T-helper 1 cell treated with Interleukin-12 subunit alpha and Interleukin-12 subunit beta and Interleukin-4 antibody, amounts not matched to agents 30 μg/mL and 1 μg/mL, for 36 hours (primary cell): Measurements from ENCODE around the gene GAREM1.

Source experiments
- H3K27ac Mint-ChIP-seq: one replicate; pipeline ENCODE4 v1.8.0; 2021; ENCODE audit warnings: mild to moderate bottlenecking, mixed read lengths
- H3K27me3 Mint-ChIP-seq: one replicate; pipeline ENCODE4 v1.8.0; 2021; ENCODE audit warnings: low read depth, mixed read lengths
- H3K36me3 Mint-ChIP-seq: one replicate; pipeline ENCODE4 v1.8.0; 2021; ENCODE audit warnings: low read depth, mixed read lengths
- H3K4me1 Mint-ChIP-seq: one replicate; pipeline ENCODE4 v1.8.0; 2021; ENCODE audit warnings: low read depth, mixed read lengths
- H3K4me3 Mint-ChIP-seq: one replicate; pipeline ENCODE4 v1.8.0; 2021; ENCODE audit warnings: mild to moderate bottlenecking, moderate library complexity, mixed read lengths
- H3K9me3 Mint-ChIP-seq: one replicate; pipeline ENCODE4 v1.8.0; 2021; ENCODE audit warnings: mixed read lengths

The GAREM1 gene

GRCh38 chr18:32443033-32443705, 27.5 kb downstream of the GAREM1 start:
- no peaks in the 10 kb centered on the region for H3K36me3 Mint-ChIP-seq
- no peaks in the 10 kb centered on the region for H3K4me1 Mint-ChIP-seq
- H3K4me3 Mint-ChIP-seq = no peak overlapping the region
- H3K27ac Mint-ChIP-seq = no peak overlapping the region
- H3K27me3 Mint-ChIP-seq = peaks cover 7% of the 10 kb centered on the region
- no peaks in the 10 kb centered on the region for H3K9me3 Mint-ChIP-seq

DNA sequence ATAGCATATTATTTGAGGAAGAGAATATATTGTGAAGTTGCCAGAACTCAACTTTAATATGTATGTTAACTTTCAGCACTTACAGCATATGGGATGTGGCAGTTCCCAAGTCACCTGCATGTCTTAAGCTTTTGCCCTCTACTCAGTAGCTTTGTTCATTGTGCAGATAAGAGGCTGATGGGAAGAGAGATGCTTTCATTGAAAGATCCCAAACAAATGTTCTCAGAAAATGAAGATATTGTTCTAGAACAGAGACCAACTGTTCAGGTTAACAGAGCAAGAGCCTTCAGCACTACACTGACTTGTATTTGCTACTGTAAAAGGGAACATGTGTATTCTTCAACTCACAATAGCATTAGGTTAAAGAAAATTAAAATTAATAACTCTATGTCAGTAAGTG, 28.1 kb downstream of the GAREM1 start:
- Mint-ChIP-seq H3K4me3 (no peak overlapping the region), H3K27me3 (peaks cover 7% of the 10 kb centered on the region), H3K27ac (no peak overlapping the region), H3K4me1 (no peaks in the 10 kb centered on the region), H3K9me3 (no peaks in the 10 kb centered on the region), H3K36me3 (no peaks in the 10 kb centered on the region)

- Mint-ChIP-seq H3K27me3 (peaks cover 13% of the 10 kb centered on the region), H3K36me3 (no peaks in the 10 kb centered on the region), H3K4me3 (no peak overlapping the region), H3K9me3 (no peaks in the 10 kb centered on the region), H3K4me1 (no peaks in the 10 kb centered on the region), H3K27ac (no peak overlapping the region)
Observed at GRCh38 chr18:32441533-32441932, 29.1 kb downstream of the GAREM1 start.

DNA sequence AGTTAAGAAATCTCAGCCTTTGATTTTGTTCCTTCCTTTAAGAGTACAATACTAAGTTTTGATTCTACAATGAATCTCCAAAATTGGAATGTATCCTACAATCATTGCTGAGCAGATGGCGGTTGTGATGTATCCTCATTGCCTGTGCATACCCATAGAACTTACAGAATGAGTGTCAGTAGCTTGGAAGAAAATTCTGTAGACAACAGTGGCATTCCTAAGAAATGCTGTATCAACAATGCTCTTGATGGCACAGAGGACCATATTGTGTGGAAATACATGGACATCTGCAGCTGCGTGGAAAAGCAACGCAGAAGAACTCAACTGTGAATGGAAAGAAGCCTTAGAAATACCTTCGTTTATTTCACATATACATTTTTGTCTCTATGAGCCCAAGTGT, 30.2 kb downstream of the GAREM1 start:
- no peak overlapping the region for H3K4me3 Mint-ChIP-seq
- peaks cover 13% of the 10 kb centered on the region for H3K27me3 Mint-ChIP-seq
- no peaks in the 10 kb centered on the region for H3K36me3 Mint-ChIP-seq
- H3K4me1 Mint-ChIP-seq = no peaks in the 10 kb centered on the region
- H3K9me3 Mint-ChIP-seq = no peaks in the 10 kb centered on the region
- no peak overlapping the region for H3K27ac Mint-ChIP-seq

- Mint-ChIP-seq H3K36me3 (no peaks in the 10 kb centered on the region), H3K4me3 (no peak overlapping the region), H3K27me3 (peaks cover 16% of the 10 kb centered on the region), H3K4me1 (no peaks in the 10 kb centered on the region), H3K9me3 (no peaks in the 10 kb centered on the region), H3K27ac (no peak overlapping the region)
Observed at GRCh38 chr18:32439802-32440201, 30.9 kb downstream of the GAREM1 start.

GRCh38 chr18:32439241-32439640, 31.4 kb downstream of the GAREM1 start:
- Mint-ChIP-seq H3K36me3 (no peaks in the 10 kb centered on the region), H3K9me3 (no peaks in the 10 kb centered on the region), H3K27me3 (peaks cover 16% of the 10 kb centered on the region), H3K4me1 (no peaks in the 10 kb centered on the region), H3K27ac (no peak overlapping the region), H3K4me3 (no peak overlapping the region)

DNA sequence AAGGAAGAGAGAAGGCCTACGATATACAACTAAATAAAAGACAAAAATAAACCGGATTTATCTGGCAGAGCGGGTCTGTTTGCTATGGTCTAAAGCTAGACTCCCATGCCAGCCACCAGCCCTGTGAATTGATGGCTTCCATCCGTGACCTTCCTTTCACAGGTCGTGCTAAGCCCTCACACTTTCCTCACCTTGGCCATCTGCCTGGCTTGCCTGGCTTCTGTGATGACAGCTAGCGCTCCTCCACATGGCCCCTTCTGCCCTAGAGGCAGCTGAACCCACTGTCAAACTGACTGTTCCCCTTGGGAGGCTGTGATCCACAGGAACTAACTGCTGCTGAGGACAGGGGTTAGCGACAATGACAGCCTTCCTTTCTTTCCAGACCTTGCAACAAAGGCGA, 32.5 kb downstream of the GAREM1 start:
- Mint-ChIP-seq H3K27me3 (peaks cover 9% of the 10 kb centered on the region), H3K4me1 (no peaks in the 10 kb centered on the region), H3K36me3 (no peaks in the 10 kb centered on the region), H3K27ac (no peak overlapping the region), H3K9me3 (no peaks in the 10 kb centered on the region), H3K4me3 (no peak overlapping the region)

DNA sequence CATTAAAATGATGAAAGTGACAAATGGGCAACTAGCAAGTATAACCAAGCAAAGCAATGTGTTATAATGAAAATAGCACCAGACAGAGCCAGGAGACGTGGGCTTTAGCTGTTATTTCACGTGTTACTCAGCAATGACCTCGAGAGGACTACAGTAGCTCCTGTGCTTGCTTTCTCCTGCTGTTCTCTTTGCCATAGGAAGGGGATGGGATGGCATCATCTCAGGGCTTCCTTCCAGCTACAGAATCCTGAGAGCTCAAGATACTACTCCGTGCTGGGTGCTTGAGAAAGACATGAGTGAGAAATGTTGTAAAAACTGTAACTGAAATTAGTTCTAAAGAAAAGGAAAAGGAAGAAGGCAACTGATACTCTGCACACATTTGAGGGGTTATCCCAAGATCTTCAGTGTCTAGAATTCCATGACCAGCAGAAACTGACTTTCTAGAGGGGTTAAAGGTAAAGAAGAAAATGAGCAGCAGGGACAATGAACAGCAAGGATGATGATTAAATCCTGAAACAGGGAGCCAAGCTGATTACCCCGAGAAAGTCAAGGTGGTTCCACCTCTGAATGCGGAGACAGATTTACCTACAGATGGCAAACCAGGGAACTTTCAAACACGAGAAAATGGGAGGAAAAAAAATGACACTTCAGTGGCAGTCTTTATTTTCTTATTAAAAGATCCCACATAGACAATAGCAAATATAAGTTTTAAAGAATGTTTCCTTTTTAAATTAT, 33.4 kb downstream of the GAREM1 start:
- Mint-ChIP-seq H3K9me3 (no peaks in the 10 kb centered on the region), H3K27ac (no peak overlapping the region), H3K36me3 (no peaks in the 10 kb centered on the region), H3K4me1 (no peaks in the 10 kb centered on the region), H3K4me3 (no peak overlapping the region), H3K27me3 (peaks cover 9% of the 10 kb centered on the region)

DNA sequence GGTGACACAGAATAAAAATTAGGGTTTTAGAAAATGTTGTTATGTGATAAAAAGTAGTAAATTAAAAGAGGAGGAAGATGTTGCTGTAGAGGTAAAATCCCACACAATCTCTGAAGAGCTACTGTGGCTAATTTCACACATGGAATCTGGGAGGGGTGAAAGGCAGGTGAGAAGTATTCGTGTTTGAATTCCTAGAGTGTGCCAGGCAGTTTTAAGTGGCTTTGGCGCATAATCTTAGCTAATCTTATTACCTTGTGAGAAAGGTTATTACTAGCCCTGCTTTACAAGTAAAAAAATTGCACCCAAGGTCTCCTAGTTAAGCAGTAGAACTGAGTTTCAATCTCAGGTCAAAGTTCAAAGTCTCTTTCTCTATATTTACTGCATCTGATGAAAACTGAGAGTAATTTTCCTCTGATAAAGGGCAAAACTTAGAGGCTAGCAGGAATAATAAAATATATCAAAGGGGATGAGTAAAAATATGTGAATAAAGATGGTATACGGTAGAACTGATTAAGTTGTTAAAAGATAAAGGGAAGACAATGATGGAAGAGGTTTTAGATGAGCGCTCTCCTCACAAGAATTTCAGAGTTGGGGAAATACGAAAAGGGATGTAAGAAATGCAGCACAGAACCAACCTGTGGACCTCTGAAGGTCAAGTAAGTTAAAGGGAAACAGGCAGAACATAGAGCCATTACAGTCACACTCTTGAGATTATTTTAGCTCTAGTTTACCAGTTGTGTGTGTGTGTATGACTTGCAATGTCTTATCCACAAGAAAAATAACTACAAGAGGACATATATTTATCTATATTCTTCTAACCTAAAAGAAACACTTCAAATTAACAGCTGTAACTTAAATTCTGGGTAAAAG, 34.8 kb downstream of the GAREM1 start:
- H3K9me3 Mint-ChIP-seq = no peaks in the 10 kb centered on the region
- H3K27ac Mint-ChIP-seq = no peak overlapping the region
- no peak overlapping the region for H3K4me3 Mint-ChIP-seq
- no peaks in the 10 kb centered on the region for H3K4me1 Mint-ChIP-seq
- H3K36me3 Mint-ChIP-seq = no peaks in the 10 kb centered on the region
- H3K27me3 Mint-ChIP-seq = peaks cover 9% of the 10 kb centered on the region

DNA sequence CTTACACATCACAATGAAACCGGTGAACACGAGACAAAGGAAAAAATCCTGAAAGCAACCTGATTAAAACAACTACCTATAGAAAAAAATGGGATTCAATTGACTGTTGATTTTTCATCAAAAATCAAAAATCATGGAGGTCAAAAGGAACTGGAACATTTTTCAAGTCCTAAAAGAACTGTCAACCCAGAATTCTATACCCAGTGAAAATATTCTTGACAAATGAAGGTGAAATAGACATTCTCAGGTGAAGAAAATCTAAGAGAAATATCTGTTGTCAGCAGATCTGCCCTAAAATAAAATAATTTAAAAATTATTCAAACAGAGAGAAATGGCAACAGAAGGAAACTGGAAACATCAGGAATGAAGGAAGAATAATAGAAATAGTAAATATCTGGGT, 38.9 kb downstream of the GAREM1 start:
- peaks cover 3% of the 10 kb centered on the region for H3K27me3 Mint-ChIP-seq
- H3K9me3 Mint-ChIP-seq = no peaks in the 10 kb centered on the region
- no peak overlapping the region for H3K4me3 Mint-ChIP-seq
- no peaks in the 10 kb centered on the region for H3K36me3 Mint-ChIP-seq
- no peak overlapping the region for H3K27ac Mint-ChIP-seq
- no peaks in the 10 kb centered on the region for H3K4me1 Mint-ChIP-seq

- Mint-ChIP-seq H3K36me3 (no peaks in the 10 kb centered on the region), H3K4me3 (no peak overlapping the region), H3K9me3 (no peaks in the 10 kb centered on the region), H3K27ac (no peak overlapping the region), H3K27me3 (no peaks in the 10 kb centered on the region), H3K4me1 (no peaks in the 10 kb centered on the region)
Observed at GRCh38 chr18:32429402-32429801, 41.3 kb downstream of the GAREM1 start.

- no peak overlapping the region for H3K4me3 Mint-ChIP-seq
- no peaks in the 10 kb centered on the region for H3K36me3 Mint-ChIP-seq
- no peaks in the 10 kb centered on the region for H3K27me3 Mint-ChIP-seq
- no peaks in the 10 kb centered on the region for H3K9me3 Mint-ChIP-seq
- no peak overlapping the region for H3K27ac Mint-ChIP-seq
- no peaks in the 10 kb centered on the region for H3K4me1 Mint-ChIP-seq
Observed at GRCh38 chr18:32427084-32427900, 43.4 kb downstream of the GAREM1 start.

- Mint-ChIP-seq H3K36me3 (no peaks in the 10 kb centered on the region), H3K4me1 (no peaks in the 10 kb centered on the region), H3K27me3 (no peaks in the 10 kb centered on the region), H3K4me3 (no peak overlapping the region), H3K9me3 (no peaks in the 10 kb centered on the region), H3K27ac (no peak overlapping the region)
Observed at GRCh38 chr18:32425466-32425865, 45.2 kb downstream of the GAREM1 start.

GRCh38 chr18:32424696-32425095, 46.0 kb downstream of the GAREM1 start:
- Mint-ChIP-seq H3K36me3 (no peaks in the 10 kb centered on the region), H3K27me3 (no peaks in the 10 kb centered on the region), H3K4me3 (no peak overlapping the region), H3K27ac (no peak overlapping the region), H3K4me1 (no peaks in the 10 kb centered on the region), H3K9me3 (no peaks in the 10 kb centered on the region)
